Loucy (cell line): ENCODE results near the gene PRMT1.

Experiments
- H2AFZ ChIP-seq: fragments of 200-600 bp; sonication (generic); 2 replicates; pipeline ENCODE4 v1.6.0; 2016; ENCODE audit warnings: antibody characterized with exemption, mild to moderate bottlenecking, low read length, moderate library complexity
- H3F3A ChIP-seq: fragments of 200-600 bp; 2 replicates; pipeline ENCODE4 v1.6.0; 2016; ENCODE audit warnings: antibody characterized with exemption, low read depth, mild to moderate bottlenecking
- H3K27me3 ChIP-seq: fragments of 200-600 bp; sonication (generic); 2 replicates; pipeline ENCODE4 v1.6.1; 2014; ENCODE audit warnings: low read length, mild to moderate bottlenecking; ENCODE audit not compliant: insufficient read depth, poor library complexity, severe bottlenecking
- H3K36me3 ChIP-seq: fragments of 200-600 bp; sonication (generic); 2 replicates; pipeline ENCODE4 v1.6.1; 2016; ENCODE audit warnings: low read length; ENCODE audit not compliant: insufficient read depth
- H3K4me1 ChIP-seq: fragments of 200-600 bp; sonication (generic); 2 replicates; pipeline ENCODE4 v1.5.1; 2014; ENCODE audit warnings: low read length, mild to moderate bottlenecking; ENCODE audit not compliant: insufficient read depth, poor library complexity, severe bottlenecking
- H3K4me2 ChIP-seq: fragments of 200-600 bp; sonication (generic); 2 replicates; pipeline ENCODE4 v1.6.0; 2014; ENCODE audit warnings: antibody characterized with exemption, low read length, low read depth, mild to moderate bottlenecking; ENCODE audit not compliant: poor library complexity, severe bottlenecking
- H3K4me3 ChIP-seq: fragments of 200-600 bp; sonication (generic); 2 replicates; pipeline ENCODE4 v1.5.1; 2014; ENCODE audit warnings: low read length, mild to moderate bottlenecking, mixed read lengths; ENCODE audit not compliant: poor library complexity, severe bottlenecking
- H3K79me2 ChIP-seq: fragments of 200-600 bp; sonication (generic); 2 replicates; pipeline ENCODE4 v1.6.1; 2014; ENCODE audit warnings: low read length; ENCODE audit not compliant: insufficient read depth
- H3K9ac ChIP-seq: fragments of 200-600 bp; sonication (generic); 2 replicates; pipeline ENCODE4 v1.6.0; 2014; ENCODE audit warnings: mild to moderate bottlenecking, low read depth, low read length, moderate library complexity; ENCODE audit not compliant: poor library complexity, severe bottlenecking
- H3K9me2 ChIP-seq: fragments of 200-600 bp; sonication (generic); replicated peaks from 2 replicates; pipeline ENCODE4 v1.6.1; 2016; ENCODE audit warnings: low read depth, low read length, mixed read lengths
- H3K9me3 ChIP-seq: fragments of 200-600 bp; sonication (generic); 2 replicates; pipeline ENCODE4 v1.6.1; 2014; ENCODE audit warnings: mild to moderate bottlenecking, antibody characterized with exemption, low read length, low read depth; ENCODE audit not compliant: insufficient read depth
- H4K20me1 ChIP-seq: fragments of 200-600 bp; sonication (generic); 2 replicates; pipeline ENCODE4 v1.6.0; 2014; ENCODE audit warnings: antibody characterized with exemption, low read length, mild to moderate bottlenecking; ENCODE audit not compliant: insufficient read depth, poor library complexity, severe bottlenecking
- EZH2phosphoT487 ChIP-seq: fragments of 200-600 bp; IDR thresholded peaks from 2 replicates; pipeline ENCODE4 v1.6.1; 2018; ENCODE audit warnings: antibody characterized with exemption, mild to moderate bottlenecking, moderate library complexity, borderline replicate concordance
- TF ChIP-seq, protein P1 (sequence below): fragments of 200-600 bp; sonication (generic); conservative IDR thresholded peaks from 2 replicates; pipeline ENCODE4 v1.5.1; 2014; ENCODE audit warnings: mild to moderate bottlenecking, antibody characterized with exemption, low read length

PRMT1 gene

DNA sequence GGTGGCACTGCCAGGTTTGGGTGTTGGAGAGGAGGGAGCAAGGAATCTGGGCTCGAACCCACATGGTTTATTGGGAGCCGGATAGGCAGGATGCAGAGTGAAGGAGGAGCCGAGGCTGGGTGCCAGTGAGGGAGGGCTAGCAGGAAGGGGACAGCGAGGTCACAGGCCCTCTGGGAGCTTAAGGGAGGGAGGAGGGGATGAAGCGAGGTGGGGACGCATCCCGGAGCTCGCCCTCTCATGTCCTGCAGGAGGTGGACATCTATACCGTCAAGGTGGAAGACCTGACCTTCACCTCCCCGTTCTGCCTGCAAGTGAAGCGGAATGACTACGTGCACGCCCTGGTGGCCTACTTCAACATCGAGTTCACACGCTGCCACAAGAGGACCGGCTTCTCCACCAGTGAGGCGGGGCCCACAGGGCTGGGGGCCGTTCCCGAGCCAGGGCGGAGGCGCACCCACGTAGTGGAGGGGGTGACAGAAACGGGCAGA is 8.8 kb downstream of the PRMT1 start:
- no peak overlapping the region for H3K4me2 ChIP-seq
- H3F3A ChIP-seq = no peaks in the 10 kb centered on the region
- H3K79me2 ChIP-seq = peaks cover 13% of the 10 kb centered on the region
- no peaks in the 10 kb centered on the region for H3K27me3 ChIP-seq
- TF ChIP-seq, protein P1, sequence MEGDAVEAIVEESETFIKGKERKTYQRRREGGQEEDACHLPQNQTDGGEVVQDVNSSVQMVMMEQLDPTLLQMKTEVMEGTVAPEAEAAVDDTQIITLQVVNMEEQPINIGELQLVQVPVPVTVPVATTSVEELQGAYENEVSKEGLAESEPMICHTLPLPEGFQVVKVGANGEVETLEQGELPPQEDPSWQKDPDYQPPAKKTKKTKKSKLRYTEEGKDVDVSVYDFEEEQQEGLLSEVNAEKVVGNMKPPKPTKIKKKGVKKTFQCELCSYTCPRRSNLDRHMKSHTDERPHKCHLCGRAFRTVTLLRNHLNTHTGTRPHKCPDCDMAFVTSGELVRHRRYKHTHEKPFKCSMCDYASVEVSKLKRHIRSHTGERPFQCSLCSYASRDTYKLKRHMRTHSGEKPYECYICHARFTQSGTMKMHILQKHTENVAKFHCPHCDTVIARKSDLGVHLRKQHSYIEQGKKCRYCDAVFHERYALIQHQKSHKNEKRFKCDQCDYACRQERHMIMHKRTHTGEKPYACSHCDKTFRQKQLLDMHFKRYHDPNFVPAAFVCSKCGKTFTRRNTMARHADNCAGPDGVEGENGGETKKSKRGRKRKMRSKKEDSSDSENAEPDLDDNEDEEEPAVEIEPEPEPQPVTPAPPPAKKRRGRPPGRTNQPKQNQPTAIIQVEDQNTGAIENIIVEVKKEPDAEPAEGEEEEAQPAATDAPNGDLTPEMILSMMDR = no peak
- TF ChIP-seq EZH2phosphoT487 = no peak
- H3K36me3 ChIP-seq = peaks cover 71% of the 10 kb centered on the region; the same call in 1 of the 2 replicates
- H3K9ac ChIP-seq = no peak overlapping the region
- H3K4me3 ChIP-seq = no peak overlapping the region
- H2AFZ ChIP-seq = no peak overlapping the region
- no peaks in the 10 kb centered on the region for H3K9me3 ChIP-seq
- peaks cover 22% of the 10 kb centered on the region for H4K20me1 ChIP-seq
- peaks cover 4% of the 10 kb centered on the region for H3K4me1 ChIP-seq
- no peaks in the 10 kb centered on the region for H3K9me2 ChIP-seq

DNA sequence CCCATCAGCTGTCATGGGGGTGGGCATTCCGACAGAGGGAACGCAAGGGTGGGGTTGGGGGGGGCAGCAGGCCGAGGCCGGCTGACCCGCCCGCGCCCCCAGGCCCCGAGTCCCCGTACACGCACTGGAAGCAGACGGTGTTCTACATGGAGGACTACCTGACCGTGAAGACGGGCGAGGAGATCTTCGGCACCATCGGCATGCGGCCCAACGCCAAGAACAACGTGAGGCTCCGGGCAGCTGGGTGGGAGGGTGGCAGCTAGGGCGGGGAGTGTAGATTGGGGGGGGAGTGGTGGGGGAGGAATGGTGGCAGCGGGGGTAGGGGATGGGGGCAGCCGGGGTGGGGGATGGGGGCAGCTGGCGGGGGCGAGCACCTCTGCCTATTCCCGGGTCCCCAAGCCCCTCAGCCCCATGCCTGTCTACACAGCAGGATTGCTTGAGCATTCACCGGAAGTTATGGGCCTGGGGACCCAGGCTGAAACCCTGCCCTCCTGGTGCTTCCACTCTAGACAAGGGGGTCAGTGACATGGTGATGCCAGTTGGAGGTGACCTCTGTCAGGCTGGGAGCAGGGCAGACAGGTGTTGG is 9.5 kb downstream of the PRMT1 start:
- no peaks in the 10 kb centered on the region for H3K9me3 ChIP-seq

DNA sequence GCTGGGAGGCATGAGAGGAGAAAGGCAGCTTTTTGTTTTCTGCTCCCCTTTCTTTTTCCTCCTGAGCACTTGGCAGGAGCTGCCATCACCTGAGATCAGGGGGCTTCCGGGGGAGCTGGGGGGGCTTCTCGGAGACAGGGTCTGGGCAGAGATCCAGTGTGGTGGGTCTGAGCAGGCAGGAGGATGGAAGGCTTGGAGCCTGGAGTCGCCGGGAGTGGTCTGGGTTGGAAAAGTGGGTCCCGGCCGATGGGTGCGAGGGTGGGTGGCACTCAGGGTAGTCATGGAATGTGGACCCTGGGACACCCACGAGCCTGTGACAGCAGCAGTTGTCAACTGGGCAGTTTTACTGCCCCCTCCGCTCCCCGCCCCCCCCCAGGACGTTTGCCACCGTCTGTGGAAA is 10.1 kb downstream of the PRMT1 start:
- no peak overlapping the region for H2AFZ ChIP-seq
- H4K20me1 ChIP-seq = peaks cover 13% of the 10 kb centered on the region
- no peaks in the 10 kb centered on the region for H3F3A ChIP-seq
- H3K9me3 ChIP-seq = no peaks in the 10 kb centered on the region
- H3K79me2 ChIP-seq = peaks cover 3% of the 10 kb centered on the region; the same call in 1 of the 2 replicates
- no peak overlapping the region for H3K4me3 ChIP-seq
- no peaks in the 10 kb centered on the region for H3K4me1 ChIP-seq
- H3K9ac ChIP-seq = no peak overlapping the region
- no peaks in the 10 kb centered on the region for H3K27me3 ChIP-seq
- no peaks in the 10 kb centered on the region for H3K9me2 ChIP-seq
- no peak overlapping the region for H3K4me2 ChIP-seq
- H3K36me3 ChIP-seq = peaks cover 62% of the 10 kb centered on the region; the same call in 1 of the 2 replicates
- TF ChIP-seq EZH2phosphoT487 = no peak

More for the DNA sequence above, 9.5 kb downstream of the PRMT1 start:
- H3K9ac ChIP-seq = no peak overlapping the region
- H3F3A ChIP-seq = no peaks in the 10 kb centered on the region
- H3K36me3 ChIP-seq = peaks cover 67% of the 10 kb centered on the region; the same call in 1 of the 2 replicates
- H3K27me3 ChIP-seq = no peaks in the 10 kb centered on the region
- H3K4me2 ChIP-seq = no peak overlapping the region
- no peaks in the 10 kb centered on the region for H3K4me1 ChIP-seq
- H3K4me3 ChIP-seq = no peak overlapping the region
- peaks cover 9% of the 10 kb centered on the region; the same call in 1 of the 2 replicates for H3K79me2 ChIP-seq
- H2AFZ ChIP-seq = no peak overlapping the region
- peaks cover 18% of the 10 kb centered on the region for H4K20me1 ChIP-seq
- TF ChIP-seq, protein P1 = no peak
- H3K9me2 ChIP-seq = no peaks in the 10 kb centered on the region
